Endothelial cell of umbilical vein (primary cell): Measurements from ENCODE around the gene FBXL2. TPM values are rescaled to one million over a fixed set of nuclear protein-coding genes. Genes with fewer than 3 reads are reported as not detected.

ENCODE experiments used
- BruUV-seq: library from RNA; stranded (reverse); fragments of 400-500 nt; replicated peaks from 2 replicates; lab custom pipeline; 2021; lab: Mats Ljungman, UMichigan
- CTCF ChIA-PET: fragments of 300-600, 350-600 bp; sonication (Branson Sonifier 250); formaldehyde crosslinking; loops from one replicate; lab custom pipeline; 2021; ENCODE audit warnings: antibody characterized with exemption, inconsistent platforms; lab: Charles Lee
- POLR2A ChIA-PET: fragments of 300-600, 350-600 bp; sonication (Branson Sonifier 250); formaldehyde crosslinking; loops from one replicate; lab custom pipeline; 2021; ENCODE audit warnings: antibody characterized with exemption, inconsistent platforms; lab: Charles Lee
- DNase-seq: peaks from one replicate; pipeline ENCODE4 v3.0.0-alpha.2; 2011; ENCODE audit warnings: low read depth, low spot score
- FAIRE-seq: peaks from 2 replicates; lab custom pipeline; 2011; peaks lifted over from hg19 to GRCh38; lab: Jason Lieb, UNC
- H2AFZ ChIP-seq: 2 replicates; pipeline ENCODE4 v1.6.0; 2012; ENCODE audit warnings: low read depth, low read length, control low read depth, inconsistent platforms
- H3K27ac ChIP-seq: 2 replicates; pipeline ENCODE4 v1.5.1; 2011; ENCODE audit warnings: low read depth, mild to moderate bottlenecking, control low read depth, low read length, moderate library complexity; ENCODE audit not compliant: insufficient read depth
- H3K27me3 ChIP-seq, 2 experiments: 2 replicates each; pipeline versions ENCODE4 v1.6.0 to v1.6.1; 2011; ENCODE audit warnings: low read length in 2 of 2, mixed read lengths in 1 of 2; ENCODE audit not compliant: control insufficient read depth in 2 of 2, insufficient read depth in 2 of 2
- H3K36me3 ChIP-seq, 2 experiments: 2 replicates in 1 of 2; 3 replicates in 1 of 2; pipeline ENCODE4 v1.5.1; 2011; ENCODE audit warnings: low read length in 2 of 2, mild to moderate bottlenecking in 1 of 2, moderate library complexity in 1 of 2; ENCODE audit not compliant: control insufficient read depth in 2 of 2, insufficient read depth in 2 of 2; ENCODE audit errors: extremely low read depth in 1 of 2
- H3K4me1 ChIP-seq: 3 replicates; pipeline ENCODE4 v1.5.1; 2011; ENCODE audit warnings: mild to moderate bottlenecking, low read length; ENCODE audit not compliant: control insufficient read depth, insufficient read depth; ENCODE audit errors: extremely low read depth
- H3K4me2 ChIP-seq: 2 replicates; pipeline ENCODE4 v1.6.1; 2011; ENCODE audit warnings: low read length, control low read depth, mixed read lengths; ENCODE audit not compliant: insufficient read depth
- H3K4me3 ChIP-seq, 3 experiments: fragments of 200-600 bp in 1 of 3; sonication (generic), shearing (Covaris generic) in 1 of 3; replicated peaks in 1 of 3; 2 replicates each; pipeline ENCODE4 v1.5.1; 2011 to 2016; ENCODE audit warnings: control low read depth in 3 of 3, low read length in 3 of 3, mild to moderate bottlenecking in 2 of 3, inconsistent platforms in 1 of 3, low read depth in 1 of 3, moderate library complexity in 1 of 3; ENCODE audit not compliant: insufficient read depth in 1 of 3
- H3K79me2 ChIP-seq: 2 replicates; pipeline ENCODE4 v1.6.0; 2012; ENCODE audit warnings: low read length, inconsistent platforms; ENCODE audit not compliant: control insufficient read depth, insufficient read depth
- H3K9ac ChIP-seq: replicated peaks from 2 replicates; pipeline ENCODE3; 2011; ENCODE audit warnings: low read length, control low read depth; ENCODE audit not compliant: insufficient read depth; ENCODE audit errors: extremely low read depth
- H3K9me1 ChIP-seq: replicated peaks from 3 replicates; pipeline ENCODE4 v1.6.0; 2011; ENCODE audit warnings: mild to moderate bottlenecking, low read length; ENCODE audit not compliant: control insufficient read depth, insufficient read depth; ENCODE audit errors: extremely low read depth
- H3K9me3 ChIP-seq: replicated peaks from 2 replicates; pipeline ENCODE4 v1.5.1; 2012; ENCODE audit warnings: low read length, inconsistent platforms; ENCODE audit not compliant: control insufficient read depth, insufficient read depth
- H4K20me1 ChIP-seq: replicated peaks from 2 replicates; pipeline ENCODE3; 2011; ENCODE audit warnings: mild to moderate bottlenecking, low read length; ENCODE audit not compliant: control insufficient read depth, insufficient read depth; ENCODE audit errors: extremely low read depth
- CTCF ChIP-seq, 2 donors: IDR thresholded peaks; 1 replicate in 1 of 2; 2 replicates in 1 of 2; pipeline ENCODE4 v1.5.1; 2011; ENCODE audit warnings: low read length in 2 of 2, mild to moderate bottlenecking in 2 of 2, moderate library complexity in 2 of 2, control low read depth in 1 of 2, inconsistent platforms in 1 of 2, low read depth in 1 of 2; ENCODE audit not compliant: insufficient read depth in 1 of 2; ENCODE audit errors: extremely low read depth in 1 of 2
- EZH2 ChIP-seq: IDR thresholded peaks from 2 replicates; pipeline ENCODE4 v1.6.1; 2012; ENCODE audit warnings: borderline replicate concordance, low read depth, mild to moderate bottlenecking, moderate library complexity, low read length, inconsistent platforms; ENCODE audit not compliant: severe bottlenecking
- FOS ChIP-seq: IDR thresholded peaks from 2 replicates; pipeline ENCODE4 v1.6.1; 2011; ENCODE audit warnings: mild to moderate bottlenecking, low read length, moderate library complexity, borderline replicate concordance; ENCODE audit not compliant: insufficient read depth
- GATA2 ChIP-seq: IDR thresholded peaks from 2 replicates; pipeline ENCODE4 v1.7.0; 2011; ENCODE audit warnings: low read depth, mild to moderate bottlenecking, moderate library complexity, mixed read lengths, low read length; ENCODE audit not compliant: insufficient read length, insufficient read depth
- JUN ChIP-seq: IDR thresholded peaks from 2 replicates; pipeline ENCODE4 v1.6.1; 2011; ENCODE audit warnings: borderline replicate concordance, low read depth; ENCODE audit not compliant: insufficient read length, insufficient read depth
- MAX ChIP-seq: IDR thresholded peaks from 2 replicates; pipeline ENCODE4 v1.6.1; 2011; ENCODE audit not compliant: insufficient read depth, insufficient read length
- MYC ChIP-seq: IDR thresholded peaks from one replicate; pipeline ENCODE4 v1.6.1; 2011; ENCODE audit warnings: mild to moderate bottlenecking, low read depth, low read length
- POLR2A ChIP-seq: IDR thresholded peaks from 2 replicates; pipeline ENCODE4 v1.6.1; 2012; ENCODE audit warnings: low read depth, mild to moderate bottlenecking, control low read depth, low read length
- POLR2AphosphoS5 ChIP-seq: IDR thresholded peaks from 2 replicates; pipeline ENCODE4 v1.6.1; 2012; ENCODE audit warnings: low read depth, mild to moderate bottlenecking, control low read depth, low read length, moderate library complexity; ENCODE audit not compliant: insufficient read depth
- dilution Hi-C: fragments of 300-500 bp; cut with MboI; formaldehyde crosslinking; loops from one replicate; pipeline ENCODE4 v1.15.0; 2019; ENCODE audit warnings: low sequenced_read_pairs; ENCODE audit not compliant: extremely low pct_ligation_motif_present
- intact Hi-C: fragments of 100-400 bp; cut with micrococcal nuclease; formaldehyde crosslinking; loops from one replicate; pipeline ENCODE4 v1.10.0; 2022
- polyA plus RNA-seq, 4 experiments: library from polyadenylated mRNA; depleted of rRNA in 3 of 4; stranded (reverse) in 3 of 4; unstranded in 1 of 4; fragments of >200 nt; gene quantifications; 2 replicates each; pipeline versions ENCODE4 v1.2.1 to v1.2.3, GENCODE V29; 2011 to 2012; ENCODE audit warnings: missing spikeins in 1 of 4
- total RNA-seq: library from RNA; stranded (reverse); gene quantifications from 2 replicates; pipeline ENCODE4 v1.2.3, GENCODE V29; 2021

FBXL2 gene
- total and polyA plus RNA-seq, 2 donors (not counting 3 experiments of a cell fraction or from before 2014, with no cell fraction given): 21.7 to 44.7 TPM

- Histone ChIP-seq H3K9me3 (no peaks in the 10 kb centered on the region), H3K79me2 (no peaks in the 10 kb centered on the region), H3K4me1 (no peaks in the 10 kb centered on the region), H3K4me3 (no peak overlapping the region), H3K4me2 (no peak overlapping the region), H2AFZ (no peak overlapping the region), H3K27me3 (no peaks in the 10 kb centered on the region), H3K9ac (no peak overlapping the region), H3K36me3 (no peaks in the 10 kb centered on the region), H4K20me1 (no peaks in the 10 kb centered on the region), H3K27ac (no peak overlapping the region), H3K9me1 (no peaks in the 10 kb centered on the region)
- no TSS peak for BruUV-seq
- CTCF ChIA-PET: interaction anchor here (0.6 kb wide), 1 partner anchor 113 kb away, joined by 3 read pairs; no protein-coding TSS in a partner anchor
- TF ChIP-seq FOS (no peak), JUN (no peak), POLR2AphosphoS5 (no peak), POLR2A (no peak), CTCF (IDR thresholded peaks at IDR 0.05; ENCODE audit: extremely low read depth in 1 of 2, insufficient read depth in 1 of 2, low read depth in 1 of 2, low read length in 2 of 2) (no peak), MAX (no peak), EZH2 (no peak), MYC (no peak), GATA2 (no peak)
- DNase-seq (no peak), FAIRE-seq (no peak)
- POLR2A ChIA-PET: no interaction called here
- dilution Hi-C loops (no loop called here), intact Hi-C loops (no loop called here)
Measured at GRCh38 chr3:33260104-33260503, 17.1 kb upstream of the FBXL2 start.
